Ectodermal cell (in vitro differentiated cells): ENCODE results near the gene SP140.
"Not testable (repeated sequence)": the region's sequence is repeated elsewhere in the genome, so short reads cannot be mapped to it uniquely, and the experiment has no call there.

Source experiments
- H3K27ac ChIP-seq: 2 replicates; pipeline ENCODE4 v1.7.0; 2013; ENCODE audit warnings: mild to moderate bottlenecking, low read depth, low read length; ENCODE audit not compliant: insufficient read depth, poor library complexity, severe bottlenecking
- H3K27me3 ChIP-seq: 2 replicates; pipeline ENCODE4 v1.7.0; 2013; ENCODE audit warnings: mild to moderate bottlenecking, low read length; ENCODE audit not compliant: insufficient read depth, control insufficient read depth, poor library complexity, severe bottlenecking
- H3K36me3 ChIP-seq: one replicate; pipeline ENCODE4 v1.7.0; 2013; ENCODE audit warnings: low read length; ENCODE audit not compliant: control insufficient read depth, insufficient read depth
- H3K4me1 ChIP-seq: one replicate; pipeline ENCODE4 v1.7.0; 2013; ENCODE audit warnings: low read length; ENCODE audit not compliant: control insufficient read depth, insufficient read depth
- H3K4me3 ChIP-seq: 2 replicates; pipeline ENCODE4 v1.7.0; 2013; ENCODE audit warnings: low read depth, low read length, control low read depth; ENCODE audit not compliant: insufficient read depth
- H3K9me3 ChIP-seq: 2 replicates; pipeline ENCODE4 v1.7.0; 2013; ENCODE audit warnings: mild to moderate bottlenecking, low read length, moderate library complexity; ENCODE audit not compliant: control insufficient read depth
- WGBS, 2 experiments: methylation state at CpG; one replicate each; pipeline ENCODE4 v1.1.7; 2013; ENCODE audit warnings: missing lambda C conversion rate in 2 of 2; 5-methylcytosine and 5-hydroxymethylcytosine counted together

Gene SP140

GRCh38 chr2:230335864-230336506 lies 110.4 kb downstream of the SP140 start:
- no peak overlapping the region for H3K4me3 ChIP-seq
- H3K27me3 ChIP-seq: no peaks in the 10 kb centered on the region
- H3K9me3 ChIP-seq: no peaks in the 10 kb centered on the region
- no peaks in the 10 kb centered on the region for H3K4me1 ChIP-seq
- 85 to 90% methylated on average over 3 of the region's 3 CpGs for WGBS, 2 experiments
- H3K27ac ChIP-seq: no peak overlapping the region
- H3K36me3 ChIP-seq: no peaks in the 10 kb centered on the region

GRCh38 chr2:230341936-230342528 lies 116.5 kb downstream of the SP140 start:
- not testable (repeated sequence) for H3K36me3 ChIP-seq, H3K9me3 ChIP-seq

GRCh38 chr2:230343041-230343624 lies 117.6 kb downstream of the SP140 start:
- H3K4me3 ChIP-seq, H3K36me3 ChIP-seq, H3K9me3 ChIP-seq, H3K27ac ChIP-seq, H3K4me1 ChIP-seq, H3K27me3 ChIP-seq: not testable (repeated sequence)
- 96 to 100% methylated on average over 1 to 2 of the region's 2 CpGs for WGBS, 2 experiments

More at GRCh38 chr2:230341936-230342528, 116.5 kb downstream of the SP140 start:
- H3K4me1 ChIP-seq, H3K27me3 ChIP-seq, H3K27ac ChIP-seq, H3K4me3 ChIP-seq: not testable (repeated sequence)
- WGBS, 2 experiments: 72 to 77% methylated on average over 30 to 33 of the region's 33 CpGs

DNA sequence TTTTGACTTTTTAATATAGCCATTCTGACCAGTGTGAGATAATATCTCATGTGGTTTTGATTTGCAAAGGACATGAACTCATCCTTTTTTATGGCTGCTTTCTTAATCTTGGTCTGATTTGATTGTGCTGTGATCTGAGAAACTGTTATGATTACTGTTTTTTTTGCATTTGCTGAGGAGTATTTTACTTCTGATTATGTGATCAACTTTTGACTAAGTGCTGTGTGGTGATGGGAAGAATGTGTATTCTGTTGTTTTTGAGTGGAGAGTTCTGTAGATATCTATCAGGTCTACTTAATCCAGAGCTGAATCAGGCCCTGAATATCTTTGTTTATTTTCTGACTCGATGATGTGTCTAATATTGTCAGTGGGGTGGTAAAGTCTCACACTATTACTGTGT lies 118.2 kb downstream of the SP140 start:
- 85 to 93% methylated on average over 1 of the region's 1 CpG for WGBS, 2 experiments
- Histone ChIP-seq H3K4me3 (no peak overlapping the region), H3K27me3 (no peaks in the 10 kb centered on the region), H3K27ac (no peak overlapping the region), H3K9me3 (no peaks in the 10 kb centered on the region), H3K36me3 (no peaks in the 10 kb centered on the region), H3K4me1 (no peaks in the 10 kb centered on the region)

DNA sequence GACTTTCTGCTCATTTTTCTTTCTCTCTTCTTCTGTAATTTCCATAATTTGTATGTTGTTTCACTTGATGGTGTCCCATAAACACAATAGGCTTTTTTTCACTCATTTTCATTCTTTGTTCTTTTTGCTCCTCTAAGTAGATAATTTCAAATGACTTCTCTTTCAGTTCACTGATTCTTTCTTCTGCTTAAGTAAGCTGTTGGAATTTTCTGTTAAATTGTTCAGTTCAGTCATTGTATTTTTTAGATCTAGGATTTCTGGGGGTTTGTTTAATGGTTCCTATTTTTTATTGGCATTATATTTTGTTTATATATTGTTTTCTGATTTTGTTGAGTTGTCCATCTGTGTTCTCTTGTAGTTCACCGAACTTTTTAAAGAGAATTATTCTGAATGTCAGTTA lies 120.9 kb downstream of the SP140 start:
- H3K27me3 ChIP-seq: no peaks in the 10 kb centered on the region
- H3K4me1 ChIP-seq: no peaks in the 10 kb centered on the region
- 100% methylated on average over 1 of the region's 1 CpG for WGBS, 2 experiments

GRCh38 chr2:230346921-230347533 lies 121.5 kb downstream of the SP140 start:
- no peaks in the 10 kb centered on the region for H3K4me1 ChIP-seq
- H3K4me3 ChIP-seq: no peak overlapping the region
- H3K27me3 ChIP-seq: no peaks in the 10 kb centered on the region
- H3K9me3 ChIP-seq: no peaks in the 10 kb centered on the region
- no peaks in the 10 kb centered on the region for H3K36me3 ChIP-seq
- H3K27ac ChIP-seq: no peak overlapping the region
- WGBS, 2 experiments: 87 to 94% methylated on average over 1 of the region's 1 CpG

More for the DNA sequence above, 120.9 kb downstream of the SP140 start:
- Histone ChIP-seq H3K9me3 (no peaks in the 10 kb centered on the region), H3K4me3 (no peak overlapping the region), H3K27ac (no peak overlapping the region), H3K36me3 (no peaks in the 10 kb centered on the region)

GRCh38 chr2:230347659-230348305 lies 122.2 kb downstream of the SP140 start:
- H3K36me3 ChIP-seq: no peaks in the 10 kb centered on the region
- H3K4me3 ChIP-seq: no peak overlapping the region
- 98% methylated on average over 6 of the region's 6 CpGs for WGBS, 2 experiments

DNA sequence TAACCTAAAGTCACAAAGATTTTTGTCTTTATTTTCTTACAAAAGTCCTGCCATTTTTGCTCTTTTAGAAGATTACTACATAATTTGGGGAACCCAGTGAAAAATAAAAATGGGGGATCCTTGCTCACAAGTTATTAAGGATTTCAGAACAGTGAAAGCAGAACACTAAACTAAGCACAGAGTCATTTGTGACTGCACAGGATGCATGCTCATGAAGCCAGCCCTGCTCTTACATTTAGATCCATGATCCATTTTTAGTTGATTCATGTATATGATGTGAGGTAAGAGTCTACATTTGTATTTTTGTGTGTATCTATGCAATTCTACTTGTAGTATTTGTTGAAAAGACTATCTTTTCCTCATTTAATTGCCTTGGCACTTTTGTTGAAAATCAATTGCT lies 123.3 kb downstream of the SP140 start:
- Histone ChIP-seq H3K27ac (no peak overlapping the region), H3K9me3 (no peaks in the 10 kb centered on the region), H3K36me3 (no peaks in the 10 kb centered on the region)

More at GRCh38 chr2:230347659-230348305, 122.2 kb downstream of the SP140 start:
- no peak overlapping the region for H3K27ac ChIP-seq
- no peaks in the 10 kb centered on the region for H3K4me1 ChIP-seq
- no peaks in the 10 kb centered on the region for H3K27me3 ChIP-seq
- no peaks in the 10 kb centered on the region for H3K9me3 ChIP-seq

GRCh38 chr2:230356084-230356483 lies 130.5 kb downstream of the SP140 start:
- Histone ChIP-seq H3K4me1 (no peaks in the 10 kb centered on the region), H3K9me3 (no peaks in the 10 kb centered on the region), H3K36me3 (no peaks in the 10 kb centered on the region), H3K27me3 (no peaks in the 10 kb centered on the region), H3K4me3 (no peak overlapping the region), H3K27ac (no peak overlapping the region)
- WGBS, 2 experiments: 94 to 100% methylated on average over 2 of the region's 2 CpGs

More for the DNA sequence above, 123.3 kb downstream of the SP140 start:
- no peak overlapping the region for H3K4me3 ChIP-seq
- H3K4me1 ChIP-seq: no peaks in the 10 kb centered on the region
- no peaks in the 10 kb centered on the region for H3K27me3 ChIP-seq

- WGBS, 2 experiments: 97 to 100% methylated on average over 1 of the region's 1 CpG
- no peaks in the 10 kb centered on the region for H3K4me1 ChIP-seq
- no peaks in the 10 kb centered on the region for H3K9me3 ChIP-seq
- no peak overlapping the region for H3K27ac ChIP-seq
- no peak overlapping the region for H3K4me3 ChIP-seq
- H3K27me3 ChIP-seq: no peaks in the 10 kb centered on the region
- H3K36me3 ChIP-seq: no peaks in the 10 kb centered on the region
Measured at GRCh38 chr2:230358305-230358704, 132.8 kb downstream of the SP140 start.
